Measurements from ENCODE around the gene PLOD2. TPM values are rescaled to one million over a fixed set of nuclear protein-coding genes. Genes with fewer than 3 reads are reported as not detected.

PLOD2 gene
- total RNA-seq, 2 experiments from 2014 or later, result 1.2 to 1.3 TPM

DNA sequence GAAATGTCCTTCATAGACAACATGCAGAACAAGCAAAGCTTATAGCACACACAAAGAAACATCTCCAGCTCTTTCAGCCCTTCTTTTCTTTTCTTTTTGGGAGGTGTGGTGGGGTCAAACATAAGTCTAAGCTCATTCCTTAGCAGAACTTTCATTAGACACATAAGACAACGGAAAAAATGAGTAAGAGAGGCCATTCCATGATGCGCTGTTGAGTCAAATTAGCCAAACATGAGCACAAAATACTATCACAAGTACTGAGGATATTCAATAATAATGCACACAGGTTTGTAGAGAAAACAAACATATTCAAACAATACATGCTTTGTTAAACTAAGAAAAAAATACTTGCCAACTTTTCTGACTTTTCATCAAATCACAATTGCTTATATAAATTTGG is 83.0 kb downstream of the PLOD2 start:
- Mint-ChIP-seq H3K4me3 (no peak overlapping the region), H3K36me3 (no peaks in the 10 kb centered on the region), H3K27me3 (no peaks in the 10 kb centered on the region), H3K9me3 (no peaks in the 10 kb centered on the region), H3K4me1 (no peaks in the 10 kb centered on the region), H3K27ac (no peak overlapping the region)
- DNase-seq, result no peak

- Mint-ChIP-seq H3K4me3 (no peak overlapping the region), H3K27ac (no peak overlapping the region), H3K4me1 (no peaks in the 10 kb centered on the region), H3K36me3 (no peaks in the 10 kb centered on the region), H3K27me3 (no peaks in the 10 kb centered on the region), H3K9me3 (no peaks in the 10 kb centered on the region)
- no peak for DNase-seq
These were observed 83.8 kb downstream of the PLOD2 start for GRCh38 chr3:146077181-146077580.

- H3K4me1 Mint-ChIP-seq, result no peaks in the 10 kb centered on the region
- no peak overlapping the region for H3K27ac Mint-ChIP-seq
- no peak for DNase-seq
- H3K27me3 Mint-ChIP-seq, result no peaks in the 10 kb centered on the region
- no peak overlapping the region for H3K4me3 Mint-ChIP-seq
- no peaks in the 10 kb centered on the region for H3K36me3 Mint-ChIP-seq
- no peaks in the 10 kb centered on the region for H3K9me3 Mint-ChIP-seq
These were observed 88.2 kb downstream of the PLOD2 start for GRCh38 chr3:146072824-146073223.

DNA sequence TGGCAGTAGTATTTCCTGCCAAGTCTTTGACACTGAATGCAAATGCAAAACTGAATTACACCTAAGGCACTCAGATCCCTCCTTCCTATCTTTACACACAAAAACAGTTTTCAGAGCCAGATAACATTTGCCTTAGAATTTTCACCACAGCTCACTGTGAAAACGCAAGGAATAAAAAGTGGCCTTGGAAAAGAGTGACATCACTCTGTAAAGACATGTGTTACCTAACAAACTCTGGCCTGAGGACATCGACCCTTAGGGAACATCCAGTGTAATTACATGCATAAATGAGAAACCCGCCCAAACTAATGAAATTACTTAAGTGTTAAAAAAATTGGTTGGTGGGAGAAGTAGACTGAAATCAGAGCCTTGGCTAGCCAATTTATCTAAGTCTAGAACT is 88.9 kb downstream of the PLOD2 start:
- H3K9me3 Mint-ChIP-seq, result no peaks in the 10 kb centered on the region
- no peaks in the 10 kb centered on the region for H3K27me3 Mint-ChIP-seq

DNA sequence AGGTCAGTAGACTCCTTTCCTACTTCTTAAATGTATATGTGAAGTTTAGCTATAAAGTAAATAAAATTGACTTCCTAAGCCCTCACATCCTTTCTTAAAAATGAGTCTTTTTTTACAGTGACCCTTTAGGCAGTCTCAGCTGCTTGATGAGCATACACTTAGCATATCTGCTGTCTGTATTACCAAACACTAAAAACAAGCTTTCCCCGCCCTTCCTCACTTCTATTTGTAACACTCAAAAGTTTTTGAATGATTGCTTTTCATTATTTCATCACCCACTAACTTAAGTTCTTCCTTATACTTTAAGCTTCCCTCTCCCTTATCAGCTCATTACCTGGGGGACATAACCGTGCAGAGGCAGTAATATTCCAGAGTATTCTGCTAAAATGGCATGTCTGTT is 89.4 kb downstream of the PLOD2 start:
- no peak overlapping the region for H3K4me3 Mint-ChIP-seq
- no peak overlapping the region for H3K27ac Mint-ChIP-seq
- no peaks in the 10 kb centered on the region for H3K27me3 Mint-ChIP-seq
- DNase-seq, result no peak
- no peaks in the 10 kb centered on the region for H3K36me3 Mint-ChIP-seq
- no peaks in the 10 kb centered on the region for H3K4me1 Mint-ChIP-seq
- H3K9me3 Mint-ChIP-seq, result no peaks in the 10 kb centered on the region

More for the DNA sequence above, 88.9 kb downstream of the PLOD2 start:
- H3K27ac Mint-ChIP-seq, result no peak overlapping the region
- no peaks in the 10 kb centered on the region for H3K36me3 Mint-ChIP-seq
- DNase-seq, result no peak
- no peak overlapping the region for H3K4me3 Mint-ChIP-seq
- H3K4me1 Mint-ChIP-seq, result no peaks in the 10 kb centered on the region

DNA sequence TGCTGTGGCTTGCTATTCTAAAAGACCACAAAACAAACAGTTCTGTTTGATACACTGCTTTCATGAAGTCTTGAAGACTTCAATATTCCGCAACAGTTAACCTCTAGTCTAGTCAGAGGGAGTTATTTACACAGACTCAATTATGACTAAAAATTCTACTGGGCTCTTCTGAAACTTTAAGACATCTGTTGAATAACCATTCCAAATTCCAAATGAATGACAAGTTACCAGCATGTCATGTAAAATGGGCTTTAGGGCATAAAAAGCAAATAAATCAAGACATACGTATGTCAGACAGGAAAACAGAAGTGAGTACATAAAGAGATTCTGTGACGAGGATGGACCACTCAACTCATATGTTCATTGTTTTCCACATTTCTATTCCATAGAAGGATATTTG is 93.9 kb downstream of the PLOD2 start:
- no peak overlapping the region for H3K4me3 Mint-ChIP-seq
- H3K27ac Mint-ChIP-seq, result no peak overlapping the region
- no peak for DNase-seq
- no peaks in the 10 kb centered on the region for H3K36me3 Mint-ChIP-seq
- no peaks in the 10 kb centered on the region for H3K27me3 Mint-ChIP-seq
- H3K4me1 Mint-ChIP-seq, result no peaks in the 10 kb centered on the region
- H3K9me3 Mint-ChIP-seq, result no peaks in the 10 kb centered on the region

DNA sequence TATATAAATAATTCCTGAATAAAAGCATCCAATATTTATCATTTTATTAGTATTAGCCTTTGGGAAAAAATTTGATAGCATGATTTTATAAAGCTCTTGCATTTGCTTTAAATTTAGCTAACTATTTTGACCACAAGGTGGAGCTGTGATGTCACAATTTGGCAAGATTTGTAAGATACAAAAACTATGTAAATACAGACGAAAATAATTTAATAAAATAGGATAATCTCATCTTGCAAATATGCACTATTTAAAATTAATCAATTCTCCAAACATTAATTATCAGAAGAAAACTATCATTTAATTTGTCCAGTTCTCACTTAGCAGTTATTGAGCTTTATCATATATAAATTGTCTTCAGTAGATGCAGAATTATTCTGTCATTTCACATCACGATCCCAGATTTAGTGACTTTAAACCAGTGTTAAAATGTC is 95.4 kb downstream of the PLOD2 start:
- Mint-ChIP-seq H3K27ac (no peak overlapping the region), H3K27me3 (no peaks in the 10 kb centered on the region), H3K9me3 (no peaks in the 10 kb centered on the region), H3K4me1 (no peaks in the 10 kb centered on the region), H3K4me3 (no peak overlapping the region), H3K36me3 (no peaks in the 10 kb centered on the region)
- no peak for DNase-seq

- Mint-ChIP-seq H3K36me3 (no peaks in the 10 kb centered on the region), H3K4me3 (no peak overlapping the region), H3K9me3 (no peaks in the 10 kb centered on the region), H3K4me1 (no peaks in the 10 kb centered on the region), H3K27ac (no peak overlapping the region), H3K27me3 (no peaks in the 10 kb centered on the region)
- DNase-seq, result no peak
These were observed 102.7 kb downstream of the PLOD2 start for GRCh38 chr3:146058241-146058640.

GRCh38 chr3:146052791-146053310 is 108.1 kb downstream of the PLOD2 start:
- H3K27ac Mint-ChIP-seq, result no peak overlapping the region
- H3K27me3 Mint-ChIP-seq, result no peaks in the 10 kb centered on the region
- no peaks in the 10 kb centered on the region for H3K36me3 Mint-ChIP-seq
- DNase-seq, result no peak
- no peaks in the 10 kb centered on the region for H3K4me1 Mint-ChIP-seq
- no peak overlapping the region for H3K4me3 Mint-ChIP-seq
- no peaks in the 10 kb centered on the region for H3K9me3 Mint-ChIP-seq

GRCh38 chr3:146052056-146052790 is 108.8 kb downstream of the PLOD2 start:
- Mint-ChIP-seq H3K27ac (no peak overlapping the region), H3K4me1 (no peaks in the 10 kb centered on the region), H3K9me3 (no peaks in the 10 kb centered on the region), H3K36me3 (no peaks in the 10 kb centered on the region), H3K4me3 (no peak overlapping the region), H3K27me3 (no peaks in the 10 kb centered on the region)
- no peak for DNase-seq

GRCh38 chr3:146050691-146051090 is 110.3 kb downstream of the PLOD2 start:
- no peak for DNase-seq
- H3K9me3 Mint-ChIP-seq, result no peaks in the 10 kb centered on the region
- no peak overlapping the region for H3K4me3 Mint-ChIP-seq
- no peaks in the 10 kb centered on the region for H3K36me3 Mint-ChIP-seq
- H3K4me1 Mint-ChIP-seq, result no peaks in the 10 kb centered on the region
- H3K27me3 Mint-ChIP-seq, result no peaks in the 10 kb centered on the region
- H3K27ac Mint-ChIP-seq, result no peak overlapping the region

DNA sequence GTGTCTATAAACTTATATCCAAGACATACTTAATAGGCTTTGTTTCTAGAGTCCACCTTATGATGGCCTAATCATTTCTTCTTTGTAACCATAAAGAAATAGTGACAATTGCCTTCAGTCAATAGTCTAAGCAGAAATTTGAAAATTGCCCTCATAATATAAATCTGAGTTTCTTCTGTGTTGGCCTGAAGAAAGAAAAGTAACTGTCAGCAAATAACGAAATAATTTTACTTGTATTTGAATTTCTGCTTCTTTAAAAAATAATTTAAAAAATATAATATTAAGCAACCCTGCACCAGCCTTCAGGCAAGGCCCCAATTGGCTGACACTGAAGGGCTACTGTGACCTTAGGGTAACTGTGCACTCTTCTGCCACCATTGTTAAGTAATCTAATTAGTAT is 113.5 kb downstream of the PLOD2 start:
- Mint-ChIP-seq H3K4me3 (no peak overlapping the region), H3K27me3 (no peaks in the 10 kb centered on the region), H3K9me3 (no peaks in the 10 kb centered on the region), H3K36me3 (no peaks in the 10 kb centered on the region), H3K27ac (no peak overlapping the region), H3K4me1 (no peaks in the 10 kb centered on the region)
- no peak for DNase-seq

GRCh38 chr3:146044046-146044445 is 116.9 kb downstream of the PLOD2 start:
- Mint-ChIP-seq H3K27me3 (no peaks in the 10 kb centered on the region), H3K27ac (no peak overlapping the region), H3K4me3 (no peak overlapping the region), H3K4me1 (no peaks in the 10 kb centered on the region), H3K36me3 (no peaks in the 10 kb centered on the region), H3K9me3 (no peaks in the 10 kb centered on the region)
- no peak for DNase-seq

- DNase-seq, result no peak
- H3K36me3 Mint-ChIP-seq, result no peaks in the 10 kb centered on the region
- H3K27me3 Mint-ChIP-seq, result no peaks in the 10 kb centered on the region
- H3K4me3 Mint-ChIP-seq, result no peak overlapping the region
- H3K9me3 Mint-ChIP-seq, result no peaks in the 10 kb centered on the region
- no peak overlapping the region for H3K27ac Mint-ChIP-seq
- no peaks in the 10 kb centered on the region for H3K4me1 Mint-ChIP-seq
These were observed 120.4 kb downstream of the PLOD2 start for GRCh38 chr3:146040630-146041029.

DNA sequence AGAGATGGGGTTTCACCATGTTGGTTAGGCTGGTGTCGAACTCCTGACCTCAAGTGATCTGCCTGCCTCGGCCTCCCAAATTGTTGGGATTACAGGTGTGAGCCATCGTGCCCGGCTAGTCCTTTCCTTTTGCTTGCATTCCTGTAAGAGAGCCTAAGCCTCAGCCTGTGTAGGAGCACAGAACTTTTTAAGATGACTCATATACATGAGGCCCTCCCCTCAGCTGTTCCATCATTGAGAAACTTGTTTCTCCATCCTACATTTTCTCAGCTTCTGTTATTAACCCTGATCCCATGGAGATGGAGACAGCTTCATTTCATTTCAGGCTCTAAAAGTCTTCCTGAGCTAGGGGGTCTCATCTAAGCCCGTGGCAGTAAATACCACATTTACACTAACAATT is 123.3 kb downstream of the PLOD2 start:
- Mint-ChIP-seq H3K36me3 (no peaks in the 10 kb centered on the region), H3K27ac (no peak overlapping the region), H3K4me3 (no peak overlapping the region), H3K4me1 (no peaks in the 10 kb centered on the region), H3K9me3 (no peaks in the 10 kb centered on the region), H3K27me3 (no peaks in the 10 kb centered on the region)
- no peak for DNase-seq

GRCh38 chr3:146036281-146036680 is 124.7 kb downstream of the PLOD2 start:
- no peak for DNase-seq
- Mint-ChIP-seq H3K27ac (no peak overlapping the region), H3K9me3 (peaks cover 3% of the 10 kb centered on the region), H3K4me1 (no peaks in the 10 kb centered on the region), H3K4me3 (no peak overlapping the region), H3K27me3 (no peaks in the 10 kb centered on the region), H3K36me3 (no peaks in the 10 kb centered on the region)
